IMR-90 (cell line): ENCODE results near the gene DVL1. TPM values are rescaled to one million over a fixed set of nuclear protein-coding genes. Genes with fewer than 3 reads are reported as not detected.

Source experiments
- ATAC-seq: fragments of 200-7000 bp; cut with Tn5 transposase; 2 replicates; pipeline ENCODE4 v1.9.1; 2020; ENCODE audit warnings: low read depth, mild to moderate bottlenecking, moderate library complexity
- BruUV-seq: library from RNA; stranded (reverse); fragments of 400-500 nt; replicated peaks from 2 replicates; lab custom pipeline; 2021; lab: Mats Ljungman, UMichigan
- CTCF ChIA-PET: fragments of 300-600 bp; formaldehyde crosslinking; extraction: SDS; loops from one replicate; lab custom pipeline; 2021; ENCODE audit warnings: antibody characterized with exemption; lab: Yijun Ruan, JAX
- POLR2A ChIA-PET: fragments of 300-600 bp; sonication (Branson Sonifier 250); formaldehyde crosslinking; loops from one replicate; lab custom pipeline; 2022; ENCODE audit warnings: antibody characterized with exemption; ENCODE audit not compliant: unreplicated experiment; lab: Charles Lee
- DNase-seq: peaks from one replicate; pipeline ENCODE4 v3.0.0; 2013
- H2AFZ ChIP-seq: replicated peaks from 2 replicates; pipeline ENCODE3; 2013; ENCODE audit warnings: low read length, mild to moderate bottlenecking; ENCODE audit not compliant: poor library complexity
- H2AK5ac ChIP-seq: 2 replicates; pipeline ENCODE4 v1.6.1; 2013; ENCODE audit warnings: low read depth, low read length, inconsistent platforms
- H2AK9ac ChIP-seq: replicated peaks from 2 replicates; pipeline ENCODE3; 2013; ENCODE audit warnings: mild to moderate bottlenecking, low read depth, low read length, moderate library complexity; ENCODE audit not compliant: poor library complexity
- H2BK120ac ChIP-seq: 2 replicates; pipeline ENCODE4 v1.6.1; 2013; ENCODE audit warnings: low read depth, low read length, inconsistent platforms
- H2BK15ac ChIP-seq: 3 replicates; pipeline ENCODE4 v1.6.1; 2013; ENCODE audit warnings: low read depth, low read length, inconsistent platforms
- H2BK20ac ChIP-seq: 2 replicates; pipeline ENCODE4 v1.6.1; 2013; ENCODE audit warnings: low read depth, mild to moderate bottlenecking, inconsistent platforms, low read length, moderate library complexity
- H2BK5ac ChIP-seq: 2 replicates; pipeline ENCODE4 v1.6.1; 2013; ENCODE audit warnings: mild to moderate bottlenecking, low read depth, low read length, inconsistent platforms; ENCODE audit not compliant: poor library complexity, severe bottlenecking
- H3K14ac ChIP-seq: replicated peaks from 2 replicates; pipeline ENCODE4 v1.6.1; 2013; ENCODE audit warnings: low read depth, low read length, inconsistent platforms
- H3K18ac ChIP-seq: 2 replicates; pipeline ENCODE4 v1.6.1; 2013; ENCODE audit warnings: low read depth, low read length, control low read depth
- H3K23ac ChIP-seq: 2 replicates; pipeline ENCODE4 v1.6.1; 2013; ENCODE audit warnings: low read depth, low read length, inconsistent platforms
- H3K27ac ChIP-seq: 2 replicates; pipeline ENCODE4 v1.5.1; 2013; ENCODE audit warnings: mild to moderate bottlenecking, control low read depth, low read length; ENCODE audit not compliant: insufficient read depth
- H3K27me3 ChIP-seq: 2 replicates; pipeline ENCODE4 v1.6.1; 2013; ENCODE audit warnings: low read length; ENCODE audit not compliant: control insufficient read depth, insufficient read depth
- H3K36me3 ChIP-seq: 2 replicates; pipeline ENCODE4 v1.6.1; 2013; ENCODE audit warnings: low read length, mixed read lengths; ENCODE audit not compliant: control insufficient read depth, insufficient read depth
- H3K4ac ChIP-seq: 2 replicates; pipeline ENCODE4 v1.6.1; 2013; ENCODE audit warnings: low read depth, low read length, inconsistent platforms
- H3K4me1 ChIP-seq: 2 replicates; pipeline ENCODE4 v1.6.1; 2013; ENCODE audit warnings: low read length, mixed read lengths; ENCODE audit not compliant: control insufficient read depth, insufficient read depth
- H3K4me2 ChIP-seq: 2 replicates; pipeline ENCODE4 v1.6.1; 2013; ENCODE audit warnings: low read depth, mild to moderate bottlenecking, control low read depth, low read length, moderate library complexity
- H3K4me3 ChIP-seq: 2 replicates; pipeline ENCODE4 v1.5.1; 2013; ENCODE audit warnings: low read depth, mild to moderate bottlenecking, control low read depth, low read length, moderate library complexity; ENCODE audit not compliant: insufficient read depth
- H3K56ac ChIP-seq: 2 replicates; pipeline ENCODE4 v1.6.1; 2013; ENCODE audit warnings: low read length, inconsistent platforms; ENCODE audit not compliant: insufficient read depth; ENCODE audit errors: extremely low read depth
- H3K79me1 ChIP-seq, 2 experiments: 2 replicates each; pipeline ENCODE4 v1.6.1; 2013; ENCODE audit warnings: low read length in 2 of 2, inconsistent platforms in 1 of 2, low read depth in 1 of 2
- H3K9ac ChIP-seq: 2 replicates; pipeline ENCODE4 v1.6.1; 2013; ENCODE audit warnings: low read depth, low read length, control low read depth
- H3K9me1 ChIP-seq: 2 replicates; pipeline ENCODE4 v1.6.1; 2013; ENCODE audit warnings: low read length, inconsistent platforms; ENCODE audit not compliant: insufficient read depth
- H3K9me3 ChIP-seq: 2 replicates; pipeline ENCODE4 v1.6.1; 2013; ENCODE audit warnings: low read length; ENCODE audit not compliant: control insufficient read depth, insufficient read depth
- H4K20me1 ChIP-seq: 2 replicates; pipeline ENCODE4 v1.6.1; 2013; ENCODE audit warnings: low read length, inconsistent platforms; ENCODE audit not compliant: insufficient read depth
- H4K5ac ChIP-seq: 2 replicates; pipeline ENCODE4 v1.6.1; 2013; ENCODE audit warnings: mild to moderate bottlenecking, low read depth, low read length, control low read depth
- H4K8ac ChIP-seq, 2 experiments: 2 replicates each; pipeline ENCODE4 v1.6.1; 2013; ENCODE audit warnings: low read depth in 2 of 2, low read length in 2 of 2, control low read depth in 1 of 2, inconsistent platforms in 1 of 2
- H4K91ac ChIP-seq: 2 replicates; pipeline ENCODE4 v1.6.1; 2013; ENCODE audit warnings: low read depth, low read length, inconsistent platforms; ENCODE audit not compliant: insufficient read depth
- BHLHE40 ChIP-seq: fragments of 150-350 bp; IDR thresholded peaks from 2 replicates; pipeline ENCODE4 v1.6.1; 2016; ENCODE audit warnings: mild to moderate bottlenecking, low read depth, low read length
- CEBPB ChIP-seq: IDR thresholded peaks from 2 replicates; pipeline ENCODE4 v1.6.1; 2012; ENCODE audit warnings: low read depth, low read length, improper control_type of control experiment
- CHD1 ChIP-seq: IDR thresholded peaks from 2 replicates; pipeline ENCODE4 v1.6.1; 2012; ENCODE audit warnings: low read depth, low read length, improper control_type of control experiment
- FOS ChIP-seq: fragments of 150-350 bp; IDR thresholded peaks from 2 replicates; pipeline ENCODE4 v1.6.1; 2016; ENCODE audit warnings: low read depth, low read length
- MAFK ChIP-seq: IDR thresholded peaks from 2 replicates; pipeline ENCODE4 v1.6.1; 2012; ENCODE audit warnings: low read depth, low read length, improper control_type of control experiment
- MAZ ChIP-seq: IDR thresholded peaks from 2 replicates; pipeline ENCODE4 v1.6.1; 2012; ENCODE audit warnings: low read depth, mild to moderate bottlenecking, low read length, improper control_type of control experiment, moderate library complexity, borderline replicate concordance
- MXI1 ChIP-seq: IDR thresholded peaks from 2 replicates; pipeline ENCODE4 v1.6.1; 2012; ENCODE audit warnings: low read depth, mild to moderate bottlenecking, low read length, moderate library complexity, borderline replicate concordance
- POLR2A ChIP-seq: IDR thresholded peaks from 2 replicates; pipeline ENCODE4 v1.6.1; 2012; ENCODE audit warnings: mild to moderate bottlenecking, low read depth, low read length
- RAD21 ChIP-seq: IDR thresholded peaks from 2 replicates; pipeline ENCODE4 v1.6.1; 2012; ENCODE audit warnings: low read length, improper control_type of control experiment
- RCOR1 ChIP-seq: IDR thresholded peaks from 2 replicates; pipeline ENCODE4 v1.6.1; 2012; ENCODE audit warnings: mild to moderate bottlenecking, low read length, improper control_type of control experiment; ENCODE audit not compliant: insufficient replicate concordance
- RFX5 ChIP-seq: IDR thresholded peaks from 2 replicates; pipeline ENCODE4 v1.8.0; 2012; ENCODE audit warnings: low read depth, mild to moderate bottlenecking, low read length, moderate library complexity
- SMC3 ChIP-seq: fragments of 150-350 bp; IDR thresholded peaks from 2 replicates; pipeline ENCODE4 v1.6.1; 2016; ENCODE audit warnings: low read depth, mild to moderate bottlenecking, antibody characterized with exemption, low read length, moderate library complexity
- WGBS, 2 experiments: methylation state at CpG; one replicate each; pipeline versions ENCODE4 v1.1.5 to v1.1.7; 2013; ENCODE audit warnings: missing lambda C conversion rate in 2 of 2; ENCODE audit not compliant: insufficient read length in 1 of 2; ENCODE audit errors: extremely low coverage in 2 of 2; 5-methylcytosine and 5-hydroxymethylcytosine counted together
- dilution Hi-C: fragments of 300-500 bp; cut with HindIII; formaldehyde crosslinking; loops from one replicate; pipeline ENCODE4 v1.14.3; 2018; ENCODE audit warnings: low sequenced_read_pairs; ENCODE audit not compliant: unreplicated experiment
- in situ Hi-C: fragments of 300-500 bp; cut with MboI; formaldehyde crosslinking; loops from 3 replicates; pipeline ENCODE4 v1.14.3; 2019; ENCODE audit warnings: low sequenced_read_pairs, inconsistent platforms, mixed read lengths
- intact Hi-C: fragments of 100-400 bp; cut with micrococcal nuclease; formaldehyde crosslinking; loops from 2 replicates; pipeline ENCODE4 v1.10.0; 2022
- polyA plus RNA-seq, 3 experiments: library from polyadenylated mRNA; depleted of rRNA; stranded (reverse); fragments of >200 nt; gene quantifications; 2 replicates each; pipeline ENCODE4 v1.2.3, GENCODE V29; 2012; ENCODE audit warnings: low replicate concordance in 1 of 3
- total RNA-seq: library from RNA; depleted of rRNA; stranded (reverse); fragments of >200 nt; gene quantifications from 2 replicates; pipeline ENCODE4 v1.2.3, GENCODE V29; 2012
- TF ChIP-seq, protein P1 (sequence below): fragments of 150-350 bp; IDR thresholded peaks from 2 replicates; pipeline ENCODE4 v1.6.1; 2017; ENCODE audit warnings: mild to moderate bottlenecking, antibody characterized with exemption, low read length, low read depth
- TF ChIP-seq, protein P2 (sequence below): fragments of 150-350 bp; IDR thresholded peaks from 2 replicates; pipeline ENCODE4 v1.6.1; 2016; ENCODE audit warnings: low read depth, mild to moderate bottlenecking, low read length, moderate library complexity, borderline replicate concordance
- TF ChIP-seq, protein P3 (sequence below): conservative IDR thresholded peaks from 2 replicates; pipeline ENCODE4 v1.5.1; 2012; ENCODE audit warnings: mild to moderate bottlenecking, low read depth, low read length, improper control_type of control experiment

Gene DVL1
- total and polyA plus RNA-seq, 2 of the 4 experiments (the other 2 are of a cell fraction), result 27.2 to 35.9 TPM

DNA sequence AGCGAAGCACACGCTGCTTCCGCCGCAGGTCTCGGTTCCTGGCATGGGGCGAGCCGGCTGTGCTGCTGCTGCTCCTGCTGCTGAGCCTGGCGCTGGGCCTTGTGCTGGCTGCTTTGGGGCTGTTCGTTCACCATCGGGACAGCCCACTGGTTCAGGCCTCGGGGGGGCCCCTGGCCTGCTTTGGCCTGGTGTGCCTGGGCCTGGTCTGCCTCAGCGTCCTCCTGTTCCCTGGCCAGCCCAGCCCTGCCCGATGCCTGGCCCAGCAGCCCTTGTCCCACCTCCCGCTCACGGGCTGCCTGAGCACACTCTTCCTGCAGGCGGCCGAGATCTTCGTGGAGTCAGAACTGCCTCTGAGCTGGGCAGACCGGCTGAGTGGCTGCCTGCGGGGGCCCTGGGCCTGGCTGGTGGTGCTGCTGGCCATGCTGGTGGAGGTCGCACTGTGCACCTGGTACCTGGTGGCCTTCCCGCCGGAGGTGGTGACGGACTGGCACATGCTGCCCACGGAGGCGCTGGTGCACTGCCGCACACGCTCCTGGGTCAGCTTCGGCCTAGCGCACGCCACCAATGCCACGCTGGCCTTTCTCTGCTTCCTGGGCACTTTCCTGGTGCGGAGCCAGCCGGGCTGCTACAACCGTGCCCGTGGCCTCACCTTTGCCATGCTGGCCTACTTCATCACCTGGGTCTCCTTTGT, 15.5 kb downstream of the DVL1 start:
- Histone ChIP-seq H3K9ac (no peak overlapping the region), H2AFZ (no peak overlapping the region), H3K79me1 (peaks cover 7 to 11% of the 10 kb centered on the region in 2 experiments; a peak in 2 of 4 replicates), H2BK20ac (no peak overlapping the region), H3K56ac (no peak overlapping the region), H4K8ac (no peak overlapping the region), H3K23ac (no peak overlapping the region), H2BK120ac (no peak overlapping the region), H4K5ac (no peak overlapping the region), H3K4me1 (no peaks in the 10 kb centered on the region), H3K4me3 (no peak overlapping the region), H3K27ac (no peak overlapping the region), H2AK5ac (no peak overlapping the region), H2BK15ac (no peak overlapping the region), H2AK9ac (no peak overlapping the region), H3K4me2 (no peak overlapping the region), H3K36me3 (peaks cover 20% of the 10 kb centered on the region), H2BK5ac (no peak overlapping the region), H3K4ac (no peak overlapping the region), H3K9me1 (peaks cover 9% of the 10 kb centered on the region), H3K18ac (no peak overlapping the region), H3K14ac (no peak overlapping the region), H4K20me1 (peaks cover 19% of the 10 kb centered on the region), H3K27me3 (no peaks in the 10 kb centered on the region), H3K9me3 (no peaks in the 10 kb centered on the region), H4K91ac (no peak overlapping the region)
- dilution Hi-C loops, result no loop called here
- intact Hi-C loops, result no loop called here
- WGBS, 2 experiments, result 95% methylated on average over 35 of the region's 36 CpGs; no CpG with 5 or more reads in 1 of the 2 experiments
- in situ Hi-C loops, result no loop called here
- CTCF ChIA-PET, result no interaction called here
- DNase-seq, result no peak
- TF ChIP-seq RAD21 (no peak), MAFK (no peak), RCOR1 (no peak), CEBPB (no peak), POLR2A (no peak), BHLHE40 (no peak), RFX5 (no peak), SMC3 (no peak), MAZ (no peak), FOS (no peak), CHD1 (no peak), MXI1 (no peak)
- TF ChIP-seq, protein P1, sequence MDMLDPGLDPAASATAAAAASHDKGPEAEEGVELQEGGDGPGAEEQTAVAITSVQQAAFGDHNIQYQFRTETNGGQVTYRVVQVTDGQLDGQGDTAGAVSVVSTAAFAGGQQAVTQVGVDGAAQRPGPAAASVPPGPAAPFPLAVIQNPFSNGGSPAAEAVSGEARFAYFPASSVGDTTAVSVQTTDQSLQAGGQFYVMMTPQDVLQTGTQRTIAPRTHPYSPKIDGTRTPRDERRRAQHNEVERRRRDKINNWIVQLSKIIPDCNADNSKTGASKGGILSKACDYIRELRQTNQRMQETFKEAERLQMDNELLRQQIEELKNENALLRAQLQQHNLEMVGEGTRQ, result no peak
- TF ChIP-seq, protein P2, sequence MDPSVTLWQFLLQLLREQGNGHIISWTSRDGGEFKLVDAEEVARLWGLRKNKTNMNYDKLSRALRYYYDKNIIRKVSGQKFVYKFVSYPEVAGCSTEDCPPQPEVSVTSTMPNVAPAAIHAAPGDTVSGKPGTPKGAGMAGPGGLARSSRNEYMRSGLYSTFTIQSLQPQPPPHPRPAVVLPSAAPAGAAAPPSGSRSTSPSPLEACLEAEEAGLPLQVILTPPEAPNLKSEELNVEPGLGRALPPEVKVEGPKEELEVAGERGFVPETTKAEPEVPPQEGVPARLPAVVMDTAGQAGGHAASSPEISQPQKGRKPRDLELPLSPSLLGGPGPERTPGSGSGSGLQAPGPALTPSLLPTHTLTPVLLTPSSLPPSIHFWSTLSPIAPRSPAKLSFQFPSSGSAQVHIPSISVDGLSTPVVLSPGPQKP, result no peak
- TF ChIP-seq, protein P3, sequence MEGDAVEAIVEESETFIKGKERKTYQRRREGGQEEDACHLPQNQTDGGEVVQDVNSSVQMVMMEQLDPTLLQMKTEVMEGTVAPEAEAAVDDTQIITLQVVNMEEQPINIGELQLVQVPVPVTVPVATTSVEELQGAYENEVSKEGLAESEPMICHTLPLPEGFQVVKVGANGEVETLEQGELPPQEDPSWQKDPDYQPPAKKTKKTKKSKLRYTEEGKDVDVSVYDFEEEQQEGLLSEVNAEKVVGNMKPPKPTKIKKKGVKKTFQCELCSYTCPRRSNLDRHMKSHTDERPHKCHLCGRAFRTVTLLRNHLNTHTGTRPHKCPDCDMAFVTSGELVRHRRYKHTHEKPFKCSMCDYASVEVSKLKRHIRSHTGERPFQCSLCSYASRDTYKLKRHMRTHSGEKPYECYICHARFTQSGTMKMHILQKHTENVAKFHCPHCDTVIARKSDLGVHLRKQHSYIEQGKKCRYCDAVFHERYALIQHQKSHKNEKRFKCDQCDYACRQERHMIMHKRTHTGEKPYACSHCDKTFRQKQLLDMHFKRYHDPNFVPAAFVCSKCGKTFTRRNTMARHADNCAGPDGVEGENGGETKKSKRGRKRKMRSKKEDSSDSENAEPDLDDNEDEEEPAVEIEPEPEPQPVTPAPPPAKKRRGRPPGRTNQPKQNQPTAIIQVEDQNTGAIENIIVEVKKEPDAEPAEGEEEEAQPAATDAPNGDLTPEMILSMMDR, result no peak
- BruUV-seq, result no TSS peak
- ATAC-seq, result no peak
- POLR2A ChIA-PET, result no interaction called here
